Liver (tissue), 9 donors: ENCODE results near the gene FGD6. TPM values are rescaled to one million over a fixed set of nuclear protein-coding genes. Genes with fewer than 3 reads are reported as not detected.
"Not testable (repeated sequence)": the region's sequence is repeated elsewhere in the genome, so short reads cannot be mapped to it uniquely, and the experiment has no call there.

Experiments used
- DNase-seq: peaks from one replicate; pipeline ENCODE4 v3.0.0-alpha.2; 2017; ENCODE audit warnings: low spot score
- H3K27ac ChIP-seq, 2 donors: one replicate each; pipeline ENCODE4 v1.7.0; 2013; ENCODE audit warnings: inconsistent platforms in 2 of 2, low read length in 2 of 2, control low read depth in 1 of 2, low read depth in 1 of 2, mild to moderate bottlenecking in 1 of 2
- H3K27me3 ChIP-seq, 4 donors: one replicate each; pipeline versions ENCODE4 v1.6.1 to v1.7.0; 2013; ENCODE audit warnings: low read length in 3 of 4, inconsistent platforms in 1 of 4, mild to moderate bottlenecking in 1 of 4, moderate library complexity in 1 of 4; ENCODE audit not compliant: control insufficient read depth in 4 of 4, insufficient read depth in 4 of 4
- H3K36me3 ChIP-seq, 4 donors: one replicate each; pipeline versions ENCODE4 v1.6.1 to v1.7.0; 2013; ENCODE audit warnings: low read length in 3 of 4, mild to moderate bottlenecking in 3 of 4, low read depth in 1 of 4, moderate library complexity in 1 of 4; ENCODE audit not compliant: control insufficient read depth in 4 of 4, insufficient read depth in 3 of 4
- H3K4me1 ChIP-seq, 4 donors: one replicate each; pipeline versions ENCODE4 v1.6.1 to v1.7.0; 2013; ENCODE audit warnings: low read length in 3 of 4, mild to moderate bottlenecking in 3 of 4, moderate library complexity in 1 of 4; ENCODE audit not compliant: control insufficient read depth in 4 of 4, insufficient read depth in 4 of 4
- H3K4me3 ChIP-seq, 3 donors: one replicate each; pipeline versions ENCODE4 v1.6.1 to v1.7.0; 2013; ENCODE audit warnings: low read length in 3 of 3, control low read depth in 1 of 3, low read depth in 1 of 3, mild to moderate bottlenecking in 1 of 3
- H3K9ac ChIP-seq, 2 donors: one replicate each; pipeline ENCODE4 v1.7.0; 2013; ENCODE audit warnings: low read length in 2 of 2, mild to moderate bottlenecking in 2 of 2, moderate library complexity in 2 of 2, control low read depth in 1 of 2, low read depth in 1 of 2
- H3K9me3 ChIP-seq, 4 donors: one replicate each; pipeline versions ENCODE4 v1.6.1 to v1.7.0; 2013; ENCODE audit warnings: low read length in 3 of 4; ENCODE audit not compliant: control insufficient read depth in 4 of 4
- CTCF ChIP-seq: fragments of 150-350 bp; IDR thresholded peaks from 2 replicates; pipeline ENCODE4 v1.5.1; 2017; ENCODE audit warnings: improper control_type of control experiment, low read depth, low read length; ENCODE audit not compliant: missing input control
- GABPA ChIP-seq, 2 donors: IDR thresholded peaks in 1 of 2; conservative IDR thresholded peaks in 1 of 2; 2 replicates each; pipeline ENCODE4 v1.6.1; 2016; ENCODE audit warnings: antibody characterized with exemption in 2 of 2, mild to moderate bottlenecking in 1 of 2, moderate library complexity in 1 of 2
- HNF4A ChIP-seq, 2 donors: conservative IDR thresholded peaks; 2 replicates each; pipeline ENCODE4 v1.6.1; 2016; ENCODE audit warnings: antibody characterized with exemption in 2 of 2, mild to moderate bottlenecking in 2 of 2
- HNF4G ChIP-seq: IDR thresholded peaks from 2 replicates; pipeline ENCODE4 v1.6.1; 2016; ENCODE audit warnings: antibody characterized with exemption
- NR2F2 ChIP-seq: IDR thresholded peaks from 2 replicates; pipeline ENCODE4 v1.6.1; 2016; ENCODE audit warnings: antibody characterized with exemption
- RAD21 ChIP-seq, 2 donors: IDR thresholded peaks; 2 replicates each; pipeline ENCODE4 v1.6.1; 2016; ENCODE audit warnings: antibody characterized with exemption in 2 of 2, mild to moderate bottlenecking in 2 of 2
- RXRA ChIP-seq, 2 donors: IDR thresholded peaks; 2 replicates each; pipeline ENCODE4 v1.6.1; 2017 to 2018; ENCODE audit warnings: antibody characterized with exemption in 2 of 2, mild to moderate bottlenecking in 1 of 2
- SP1 ChIP-seq: IDR thresholded peaks from 2 replicates; pipeline ENCODE4 v1.6.1; 2018; ENCODE audit warnings: antibody characterized with exemption, mild to moderate bottlenecking
- TAF1 ChIP-seq: conservative IDR thresholded peaks from 2 replicates; pipeline ENCODE4 v1.6.1; 2016; ENCODE audit warnings: antibody characterized with exemption, mild to moderate bottlenecking
- YY1 ChIP-seq: IDR thresholded peaks from 2 replicates; pipeline ENCODE4 v1.6.1; 2016; ENCODE audit warnings: antibody characterized with exemption, mild to moderate bottlenecking
- WGBS: extraction: QIAGEN DNeasy Blood & Tissue Kit; methylation state at CpG from one replicate; pipeline ENCODE4 v1.1.7; 2013; 5-methylcytosine and 5-hydroxymethylcytosine counted together
- polyA plus RNA-seq, 2 donors: library from polyadenylated mRNA; stranded (reverse) in 1 of 2; unstranded in 1 of 2; fragments of 200-250 nt in 1 of 2; fragments of >200 nt in 1 of 2; fragmentation: Nextera tagmentation in 1 of 2; extraction: Ambion mirVana in 1 of 2; gene quantifications; one replicate each; pipeline versions ENCODE4 v1.2.1 to v1.2.3, GENCODE V29; 2013 to 2015
- total RNA-seq, 2 donors: library from RNA; depleted of rRNA; stranded (reverse); fragments of >200 nt; gene quantifications; one replicate each; pipeline ENCODE4 v1.2.3, GENCODE V29; 2014
- TF ChIP-seq, protein P1 (sequence below): IDR thresholded peaks from 2 replicates; pipeline ENCODE4 v1.6.1; 2016; ENCODE audit warnings: antibody characterized with exemption
- TF ChIP-seq, protein P2 (sequence below): IDR thresholded peaks from 2 replicates; pipeline ENCODE4 v1.6.1; 2016; ENCODE audit warnings: antibody characterized with exemption
- TF ChIP-seq, protein P3 (sequence below): IDR thresholded peaks from 2 replicates; pipeline ENCODE4 v1.6.1; 2016; ENCODE audit warnings: antibody characterized with exemption
- donor health status: healthy.
- donor health status: healthy.
- donor health status: healthy.
- donor health status: healthy.
- donor health status: healthy.

The FGD6 gene
- total and polyA plus RNA-seq, 4 donors, result 0.54 to 6.9 (median 2.4) TPM

DNA sequence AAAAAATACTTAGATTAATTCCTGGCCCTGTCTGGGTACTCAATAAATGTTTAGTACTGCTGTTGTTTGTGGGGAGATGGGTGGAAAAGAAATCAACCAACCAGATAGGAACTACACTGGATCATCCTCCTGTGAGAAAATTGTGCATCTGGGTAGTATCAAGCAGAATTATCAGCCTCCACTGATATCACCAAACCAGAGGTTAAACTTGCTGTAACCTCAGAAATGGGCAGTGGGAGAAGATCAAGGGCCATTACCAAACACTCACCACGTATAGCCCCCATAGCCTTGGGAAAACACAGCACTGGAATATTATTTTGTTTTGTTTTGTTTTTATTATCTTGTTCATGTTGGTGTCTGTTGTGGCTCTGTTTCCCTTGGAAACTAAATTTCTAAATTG is 20.0 kb upstream of the FGD6 start:
- 80% methylated on average over 1 of the region's 1 CpG for WGBS
- TF ChIP-seq NR2F2, result peak; percentile 56
- TF ChIP-seq, protein P1, sequence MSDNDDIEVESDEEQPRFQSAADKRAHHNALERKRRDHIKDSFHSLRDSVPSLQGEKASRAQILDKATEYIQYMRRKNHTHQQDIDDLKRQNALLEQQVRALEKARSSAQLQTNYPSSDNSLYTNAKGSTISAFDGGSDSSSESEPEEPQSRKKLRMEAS, result no peak
- DNase-seq, result no peak
- peaks cover 0 to 1% (median 0%) of the 10 kb centered on the region in 4 donors for H3K36me3 ChIP-seq
- H3K27me3 ChIP-seq, result no peaks in the 10 kb centered on the region
- H3K4me3 ChIP-seq, result no peak overlapping the region
- H3K9ac ChIP-seq, result no peak overlapping the region
- H3K9me3 ChIP-seq, result no peaks in the 10 kb centered on the region
- H3K27ac ChIP-seq, result no peak overlapping the region
- H3K4me1 ChIP-seq, result peaks cover 2 to 7% (median 3%) of the 10 kb centered on the region in 4 donors

GRCh38 chr12:95235621-95236020 is 18.4 kb upstream of the FGD6 start:
- not testable (repeated sequence) for H3K27ac ChIP-seq, DNase-seq, H3K9me3 ChIP-seq, H3K4me1 ChIP-seq, H3K36me3 ChIP-seq, H3K9ac ChIP-seq, H3K27me3 ChIP-seq, H3K4me3 ChIP-seq
- 96% methylated on average over 28 of the region's 31 CpGs for WGBS

- 98% methylated on average over 14 of the region's 14 CpGs for WGBS
- not testable (repeated sequence) for DNase-seq, H3K27me3 ChIP-seq, H3K36me3 ChIP-seq, H3K27ac ChIP-seq, H3K9ac ChIP-seq, H3K4me1 ChIP-seq, H3K9me3 ChIP-seq, H3K4me3 ChIP-seq
Observed at GRCh38 chr12:95234187-95234586, 16.9 kb upstream of the FGD6 start.

DNA sequence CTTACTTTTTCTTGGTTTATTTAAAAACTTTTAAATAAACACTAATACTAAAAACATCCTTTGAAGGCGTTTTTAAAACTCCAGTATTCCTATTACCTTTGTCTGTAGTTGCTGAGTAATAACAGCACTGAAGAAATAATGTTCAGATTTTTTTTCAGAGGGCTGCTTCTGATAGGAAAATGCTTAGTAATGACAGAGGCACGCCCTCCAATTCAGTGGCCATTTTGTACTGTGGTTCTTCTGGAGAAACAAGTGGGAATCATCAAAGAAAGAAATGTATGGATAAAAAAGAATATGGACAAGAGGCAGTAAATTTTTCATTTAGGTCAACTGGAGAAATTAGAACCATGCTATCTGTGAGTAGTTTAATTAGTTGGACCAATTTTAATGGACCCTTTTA is 13.9 kb upstream of the FGD6 start:
- no peak for DNase-seq
- 82% methylated on average over 2 of the region's 2 CpGs for WGBS
- no peaks in the 10 kb centered on the region for H3K36me3 ChIP-seq
- no peak overlapping the region for H3K4me3 ChIP-seq
- no peak for TF ChIP-seq TAF1
- peak; percentile 33 for TF ChIP-seq YY1
- H3K9me3 ChIP-seq, result no peaks in the 10 kb centered on the region
- no peak overlapping the region for H3K27ac ChIP-seq
- H3K27me3 ChIP-seq, result no peaks in the 10 kb centered on the region
- no peak overlapping the region for H3K9ac ChIP-seq
- peaks cover 0 to 2% (median 0%) of the 10 kb centered on the region in 4 donors for H3K4me1 ChIP-seq

DNA sequence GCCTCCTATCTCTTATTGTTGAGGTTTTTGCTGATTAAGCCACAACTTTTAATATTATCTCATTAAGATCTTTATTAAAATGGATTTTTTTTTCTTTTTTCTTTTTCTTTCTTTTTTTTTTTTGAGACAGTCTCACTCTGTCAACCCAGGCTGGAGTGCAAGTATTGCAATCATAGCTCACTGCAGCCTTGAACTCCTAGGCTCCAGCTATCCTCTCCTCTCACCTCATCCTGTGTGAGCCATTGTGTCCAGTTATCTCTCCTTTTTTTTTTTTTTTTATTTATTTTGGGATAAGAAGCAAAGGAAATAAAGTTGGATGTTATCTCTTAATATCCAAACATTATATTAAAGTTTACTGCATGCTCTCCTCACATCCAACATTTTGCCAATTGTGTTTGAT is 13.0 kb upstream of the FGD6 start:
- Histone ChIP-seq H3K27me3 (no peaks in the 10 kb centered on the region), H3K36me3 (no peaks in the 10 kb centered on the region), H3K9ac (no peak overlapping the region), H3K9me3 (no peaks in the 10 kb centered on the region), H3K27ac (no peak overlapping the region), H3K4me1 (peaks cover 0 to 2% (median 0%) of the 10 kb centered on the region in 4 donors), H3K4me3 (no peak overlapping the region)
- no peak for DNase-seq
- TF ChIP-seq RXRA (IDR thresholded peaks at IDR 0.05) (no peak), SP1 (no peak), HNF4A (conservative IDR thresholded peaks at IDR 0.05) (no peak), GABPA (IDR thresholded peaks at IDR 0.05 in 1 of 2, conservative IDR thresholded peaks at IDR 0.05 in 1 of 2) (no peak), CTCF (no peak), NR2F2 (no peak), HNF4G (no peak), RAD21 (IDR thresholded peaks at IDR 0.05) (no peak)
- TF ChIP-seq, protein P1, result no peak
- TF ChIP-seq, protein P2, sequence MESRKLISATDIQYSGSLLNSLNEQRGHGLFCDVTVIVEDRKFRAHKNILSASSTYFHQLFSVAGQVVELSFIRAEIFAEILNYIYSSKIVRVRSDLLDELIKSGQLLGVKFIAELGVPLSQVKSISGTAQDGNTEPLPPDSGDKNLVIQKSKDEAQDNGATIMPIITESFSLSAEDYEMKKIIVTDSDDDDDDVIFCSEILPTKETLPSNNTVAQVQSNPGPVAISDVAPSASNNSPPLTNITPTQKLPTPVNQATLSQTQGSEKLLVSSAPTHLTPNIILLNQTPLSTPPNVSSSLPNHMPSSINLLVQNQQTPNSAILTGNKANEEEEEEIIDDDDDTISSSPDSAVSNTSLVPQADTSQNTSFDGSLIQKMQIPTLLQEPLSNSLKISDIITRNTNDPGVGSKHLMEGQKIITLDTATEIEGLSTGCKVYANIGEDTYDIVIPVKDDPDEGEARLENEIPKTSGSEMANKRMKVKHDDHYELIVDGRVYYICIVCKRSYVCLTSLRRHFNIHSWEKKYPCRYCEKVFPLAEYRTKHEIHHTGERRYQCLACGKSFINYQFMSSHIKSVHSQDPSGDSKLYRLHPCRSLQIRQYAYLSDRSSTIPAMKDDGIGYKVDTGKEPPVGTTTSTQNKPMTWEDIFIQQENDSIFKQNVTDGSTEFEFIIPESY, result no peak
- TF ChIP-seq, protein P3, sequence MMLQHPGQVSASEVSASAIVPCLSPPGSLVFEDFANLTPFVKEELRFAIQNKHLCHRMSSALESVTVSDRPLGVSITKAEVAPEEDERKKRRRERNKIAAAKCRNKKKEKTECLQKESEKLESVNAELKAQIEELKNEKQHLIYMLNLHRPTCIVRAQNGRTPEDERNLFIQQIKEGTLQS, result no peak
